Kidney epithelial cell (primary cell): ENCODE data around the gene LCE1C. TPM values are rescaled to one million over a fixed set of nuclear protein-coding genes. Genes with fewer than 3 reads are reported as not detected.

Experiments used
- DNase-seq: peaks from one replicate; pipeline ENCODE4 v3.0.0-alpha.2; 2010; ENCODE audit warnings: low read depth
- H3K27me3 ChIP-seq: 2 replicates; pipeline ENCODE4 v1.6.0; 2011; ENCODE audit warnings: low read length; ENCODE audit not compliant: control insufficient read depth, insufficient read depth
- H3K36me3 ChIP-seq: 2 replicates; pipeline ENCODE4 v1.5.1; 2011; ENCODE audit warnings: low read length; ENCODE audit not compliant: control insufficient read depth, insufficient read depth
- H3K4me3 ChIP-seq: 2 replicates; pipeline ENCODE4 v1.5.1; 2011; ENCODE audit warnings: low read depth, mild to moderate bottlenecking, control low read depth, low read length
- CTCF ChIP-seq: IDR thresholded peaks from 2 replicates; pipeline ENCODE4 v1.5.1; 2011; ENCODE audit warnings: mild to moderate bottlenecking, moderate library complexity, low read length, control low read depth, inconsistent platforms; ENCODE audit not compliant: insufficient read depth, poor library complexity, severe bottlenecking
- total RNA-seq: library from RNA; depleted of rRNA; stranded (reverse); fragments of >200 nt; gene quantifications from 2 replicates; pipeline ENCODE4 v1.2.3, GENCODE V29; 2015

LCE1C gene
- total RNA-seq, 1 donor from 2014 or later: not detected

GRCh38 chr1:152770411-152770810 is 36.0 kb downstream of the LCE1C start:
- no peak for DNase-seq
- Histone ChIP-seq H3K27me3 (no peaks in the 10 kb centered on the region), H3K36me3 (no peaks in the 10 kb centered on the region), H3K4me3 (no peak overlapping the region)
- no peak for TF ChIP-seq CTCF

- no peak for DNase-seq
These were observed 37.5 kb downstream of the LCE1C start for GRCh38 chr1:152768847-152769533.

GRCh38 chr1:152761609-152762213 is 44.7 kb downstream of the LCE1C start:
- DNase-seq: no peak
- no peak for TF ChIP-seq CTCF
- Histone ChIP-seq H3K36me3 (no peaks in the 10 kb centered on the region), H3K27me3 (no peaks in the 10 kb centered on the region), H3K4me3 (no peak overlapping the region)

More at GRCh38 chr1:152768847-152769533, 37.5 kb downstream of the LCE1C start:
- Histone ChIP-seq H3K4me3 (no peak overlapping the region), H3K27me3 (no peaks in the 10 kb centered on the region), H3K36me3 (no peaks in the 10 kb centered on the region)
- no peak for TF ChIP-seq CTCF

GRCh38 chr1:152760551-152761190 is 45.8 kb downstream of the LCE1C start:
- no peak for TF ChIP-seq CTCF
- Histone ChIP-seq H3K27me3 (no peaks in the 10 kb centered on the region), H3K36me3 (no peaks in the 10 kb centered on the region), H3K4me3 (no peak overlapping the region)
- no peak for DNase-seq

GRCh38 chr1:152759453-152760173 is 46.8 kb downstream of the LCE1C start:
- Histone ChIP-seq H3K27me3 (no peaks in the 10 kb centered on the region), H3K36me3 (no peaks in the 10 kb centered on the region), H3K4me3 (no peak overlapping the region)
- no peak for DNase-seq
- no peak for TF ChIP-seq CTCF
